NB4 (cell line): ENCODE results near the gene CEP170B.

Experiments used
- DNase-seq: peaks from one replicate; pipeline ENCODE4 v3.0.0; 2010; ENCODE audit warnings: low read depth
- H3K4me3 ChIP-seq: one replicate; pipeline ENCODE4 v1.5.1; 2011; ENCODE audit warnings: mild to moderate bottlenecking, low read depth, low read length, moderate library complexity
- MYC ChIP-seq: IDR thresholded peaks from 2 replicates; pipeline ENCODE4 v1.6.1; 2011; ENCODE audit warnings: low read depth, low read length
- POLR2A ChIP-seq: IDR thresholded peaks from 2 replicates; pipeline ENCODE4 v1.6.1; 2011; ENCODE audit warnings: mild to moderate bottlenecking; ENCODE audit not compliant: insufficient read length; ENCODE audit errors: extremely low read depth
- TF ChIP-seq, protein P1 (sequence below): IDR thresholded peaks from 2 replicates; pipeline ENCODE4 v1.6.1; 2011; ENCODE audit warnings: low read depth, low read length
- TF ChIP-seq, protein P2 (sequence below): IDR thresholded peaks from one replicate; pipeline ENCODE4 v1.5.1; 2012; ENCODE audit warnings: low read depth, low read length

CEP170B gene

DNA sequence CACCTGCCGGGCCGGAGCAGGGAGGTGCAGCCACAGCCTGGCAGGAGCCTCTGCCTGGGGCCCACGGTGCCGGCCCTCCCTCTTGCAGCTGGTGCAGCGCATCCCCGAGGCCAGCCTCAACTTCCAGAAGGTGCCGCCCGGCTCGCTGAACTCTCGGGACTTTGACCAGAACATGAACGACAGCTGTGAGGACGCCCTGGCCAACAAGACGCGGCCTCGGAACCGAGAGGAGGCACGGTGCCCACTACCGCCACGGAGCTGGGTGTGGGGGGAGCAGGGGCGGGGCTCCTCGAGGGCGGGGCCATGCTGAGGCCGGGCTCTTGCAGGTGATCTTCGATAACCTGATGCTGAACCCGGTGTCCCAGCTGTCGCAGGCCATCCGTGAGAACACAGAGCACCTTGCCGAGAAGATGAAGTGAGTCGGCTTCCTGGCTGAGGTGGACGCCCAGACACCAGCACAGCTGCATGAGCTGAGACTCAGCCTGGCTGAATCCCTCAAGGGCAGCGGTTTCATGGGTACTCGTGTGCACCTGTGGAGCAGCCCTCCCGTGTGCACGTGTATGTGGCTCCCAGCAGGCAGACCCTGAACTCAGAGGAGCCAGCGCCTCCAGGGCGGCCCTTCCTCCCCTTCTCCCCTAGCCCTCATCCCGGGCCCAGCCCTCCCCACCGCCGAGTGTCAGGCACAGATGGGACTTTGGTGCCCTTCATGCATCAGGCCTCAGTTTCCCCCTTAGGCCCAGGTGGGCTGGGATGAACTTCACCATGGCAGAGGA lies 28.6 kb downstream of the CEP170B start:
- TF ChIP-seq, protein P1, sequence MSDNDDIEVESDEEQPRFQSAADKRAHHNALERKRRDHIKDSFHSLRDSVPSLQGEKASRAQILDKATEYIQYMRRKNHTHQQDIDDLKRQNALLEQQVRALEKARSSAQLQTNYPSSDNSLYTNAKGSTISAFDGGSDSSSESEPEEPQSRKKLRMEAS = no peak
- TF ChIP-seq, protein P2, sequence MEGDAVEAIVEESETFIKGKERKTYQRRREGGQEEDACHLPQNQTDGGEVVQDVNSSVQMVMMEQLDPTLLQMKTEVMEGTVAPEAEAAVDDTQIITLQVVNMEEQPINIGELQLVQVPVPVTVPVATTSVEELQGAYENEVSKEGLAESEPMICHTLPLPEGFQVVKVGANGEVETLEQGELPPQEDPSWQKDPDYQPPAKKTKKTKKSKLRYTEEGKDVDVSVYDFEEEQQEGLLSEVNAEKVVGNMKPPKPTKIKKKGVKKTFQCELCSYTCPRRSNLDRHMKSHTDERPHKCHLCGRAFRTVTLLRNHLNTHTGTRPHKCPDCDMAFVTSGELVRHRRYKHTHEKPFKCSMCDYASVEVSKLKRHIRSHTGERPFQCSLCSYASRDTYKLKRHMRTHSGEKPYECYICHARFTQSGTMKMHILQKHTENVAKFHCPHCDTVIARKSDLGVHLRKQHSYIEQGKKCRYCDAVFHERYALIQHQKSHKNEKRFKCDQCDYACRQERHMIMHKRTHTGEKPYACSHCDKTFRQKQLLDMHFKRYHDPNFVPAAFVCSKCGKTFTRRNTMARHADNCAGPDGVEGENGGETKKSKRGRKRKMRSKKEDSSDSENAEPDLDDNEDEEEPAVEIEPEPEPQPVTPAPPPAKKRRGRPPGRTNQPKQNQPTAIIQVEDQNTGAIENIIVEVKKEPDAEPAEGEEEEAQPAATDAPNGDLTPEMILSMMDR = no peak
- TF ChIP-seq POLR2A = no peak
- TF ChIP-seq MYC = no peak
- H3K4me3 ChIP-seq = no peak overlapping the region
- peak; percentile 2 for DNase-seq

DNA sequence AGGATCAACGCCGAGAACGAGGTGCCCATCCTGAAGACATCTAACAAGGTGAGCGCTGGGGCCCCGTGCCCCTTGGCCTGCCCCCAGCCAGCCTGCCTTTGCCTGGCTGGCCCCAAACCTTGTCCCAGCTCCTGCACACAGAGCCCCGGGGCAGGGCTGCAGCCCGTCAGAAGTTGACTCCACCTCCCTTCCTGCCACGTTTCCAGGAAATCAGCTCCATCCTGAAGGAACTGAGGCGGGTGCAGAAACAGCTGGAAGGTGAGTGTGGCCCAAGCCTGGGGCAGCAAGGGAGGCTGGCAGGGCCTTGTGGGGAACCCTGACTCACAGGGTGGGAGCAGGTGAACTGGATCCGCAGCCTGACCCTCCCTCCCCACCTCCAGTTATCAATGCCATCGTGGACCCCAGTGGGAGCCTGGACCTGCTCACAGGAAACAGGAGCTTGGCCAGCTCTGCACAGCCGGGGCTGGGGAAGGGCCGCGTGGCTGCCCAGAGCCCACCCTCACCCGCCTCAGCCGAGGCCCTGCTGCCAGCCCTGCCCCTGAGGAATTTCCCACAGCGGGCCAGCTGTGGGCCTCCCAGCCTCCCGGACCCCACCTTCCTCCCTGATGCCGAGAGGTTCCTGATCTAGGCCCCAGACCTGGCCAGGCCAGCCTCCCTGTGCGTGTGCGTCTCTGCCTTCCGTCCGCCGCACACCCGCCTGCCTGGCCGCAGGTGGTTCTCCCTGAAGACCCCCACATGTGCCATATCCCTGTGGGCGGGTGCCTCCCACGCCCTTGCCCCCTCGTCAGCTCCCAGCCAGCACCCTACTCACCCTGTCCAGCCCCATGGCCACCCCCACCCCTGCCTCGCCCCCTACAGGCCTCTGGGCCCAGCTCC lies 29.5 kb downstream of the CEP170B start:
- H3K4me3 ChIP-seq = no peak overlapping the region
- no peak for DNase-seq
- TF ChIP-seq POLR2A (no peak), MYC (no peak)
- TF ChIP-seq, protein P1 = no peak
- TF ChIP-seq, protein P2 = no peak

DNA sequence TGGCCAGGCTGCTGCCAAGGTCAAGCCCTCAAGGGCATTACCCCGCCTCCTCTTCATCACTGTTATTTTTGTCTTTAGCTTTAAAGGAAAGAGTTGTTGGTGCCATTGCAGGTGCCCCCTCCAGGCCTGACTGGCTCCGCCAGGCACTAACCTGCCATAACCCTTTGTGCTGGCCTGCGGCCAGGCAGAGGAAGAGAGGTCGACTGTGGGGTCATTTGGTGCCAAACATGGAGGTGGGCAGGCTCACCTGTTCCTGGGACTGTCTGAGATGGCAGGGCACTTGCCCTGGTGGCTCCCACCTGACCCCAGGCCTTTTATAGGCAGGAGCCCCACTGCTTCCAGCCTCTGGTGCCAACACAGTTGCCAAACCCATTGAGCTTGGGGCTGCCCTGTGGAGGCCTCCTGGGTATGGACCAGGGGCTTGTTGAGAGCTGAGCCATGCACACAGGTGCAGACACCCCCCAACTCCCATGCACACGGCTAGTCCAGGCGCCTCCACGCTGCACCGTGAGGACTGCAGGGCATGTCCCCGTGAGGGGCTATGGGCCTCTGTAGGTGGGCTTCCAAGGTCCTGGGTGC lies 30.2 kb downstream of the CEP170B start:
- no peak for TF ChIP-seq POLR2A
- no peak for TF ChIP-seq MYC
- TF ChIP-seq, protein P1 = no peak
- TF ChIP-seq, protein P2 = no peak

DNA sequence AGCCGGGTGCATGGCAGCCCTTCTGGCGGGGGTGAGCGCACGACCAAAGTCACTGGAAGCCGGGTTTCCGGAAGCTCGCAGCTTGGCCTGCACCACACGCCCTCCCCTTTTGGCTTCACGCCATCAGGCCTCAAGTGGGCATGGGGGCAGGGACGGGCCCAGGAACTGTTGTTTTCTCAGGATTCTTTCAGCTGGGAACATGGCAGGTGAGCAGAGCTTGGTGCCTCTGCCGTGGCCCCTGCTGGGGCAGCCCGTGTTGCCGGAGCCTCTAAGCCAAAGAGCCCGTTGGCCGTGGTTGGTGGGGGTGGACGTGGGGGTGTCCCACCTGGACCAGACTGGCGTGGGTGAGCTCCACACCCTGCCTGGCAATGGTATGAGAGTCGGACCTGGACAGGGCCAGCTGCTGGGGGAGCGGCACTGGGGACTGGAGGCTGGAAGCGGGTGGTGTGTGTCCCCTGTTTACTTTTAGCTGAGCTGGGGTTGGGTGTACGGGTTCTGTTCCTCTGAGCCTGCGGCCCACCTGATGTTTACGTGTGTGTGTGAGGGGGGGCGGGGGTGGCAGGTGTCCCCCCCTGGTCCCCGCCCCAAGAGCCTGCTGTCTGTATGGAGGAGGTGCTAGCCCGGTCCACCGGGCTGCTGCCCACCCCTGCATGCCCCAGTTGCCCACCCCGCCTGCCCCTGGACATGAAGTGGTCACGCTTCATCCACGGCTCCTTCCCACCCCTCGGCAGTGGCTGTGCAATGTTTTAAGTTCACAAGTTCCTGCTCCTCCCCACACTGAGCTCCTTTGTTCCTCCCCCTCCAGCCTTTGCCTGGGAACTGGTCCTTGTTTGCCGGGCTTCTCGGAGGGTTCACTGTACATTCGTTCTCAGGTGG lies 31.0 kb downstream of the CEP170B start:
- H3K4me3 ChIP-seq = no peak overlapping the region
- peak; percentile 2 for DNase-seq
- no peak for TF ChIP-seq POLR2A
- no peak for TF ChIP-seq MYC
- TF ChIP-seq, protein P2 = no peak
- TF ChIP-seq, protein P1 = no peak

More for the DNA sequence above, 30.2 kb downstream of the CEP170B start:
- H3K4me3 ChIP-seq = no peak overlapping the region
- no peak for DNase-seq

DNA sequence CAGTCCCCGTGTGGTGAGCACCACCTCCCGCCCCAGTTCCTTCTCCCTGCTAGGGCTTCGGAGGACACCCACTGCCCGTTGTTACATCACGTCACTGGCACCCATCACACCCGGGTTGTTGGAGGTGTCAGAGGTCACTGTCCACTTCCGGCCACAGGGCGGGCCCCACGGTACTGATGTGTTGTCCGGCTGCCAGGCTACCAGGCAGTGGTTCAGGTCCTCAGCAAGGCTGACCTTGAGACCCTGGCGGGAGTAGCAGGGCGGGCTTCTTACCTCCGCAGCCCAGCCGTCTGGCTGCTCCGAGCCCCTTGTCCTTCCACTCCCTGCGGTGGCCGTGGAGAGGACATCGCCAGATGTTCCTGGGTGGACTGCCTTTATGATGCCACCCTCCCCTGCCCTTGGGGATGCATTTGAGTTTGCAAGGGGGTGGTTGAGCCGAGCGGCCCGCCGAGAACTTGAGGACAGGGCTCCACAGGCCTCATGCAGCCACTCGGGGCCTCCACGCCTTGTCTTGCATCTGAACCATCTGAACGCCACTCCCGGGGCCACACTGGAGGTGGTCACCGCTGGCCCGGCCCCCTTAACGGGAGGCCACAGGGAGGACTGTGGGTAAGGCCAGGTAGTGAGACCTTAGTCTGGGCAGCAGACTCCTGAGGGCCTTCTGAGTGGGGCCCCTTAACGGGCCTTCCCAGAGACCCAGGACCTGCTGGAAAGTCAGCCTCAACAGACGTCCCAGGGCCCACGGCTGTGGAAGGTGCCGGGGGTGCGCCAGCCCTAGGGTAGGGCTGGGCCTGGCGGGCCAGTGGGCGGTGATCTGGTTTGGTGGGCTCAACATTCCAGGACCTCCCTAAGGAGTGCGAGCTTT lies 32.5 kb downstream of the CEP170B start:
- no peak overlapping the region for H3K4me3 ChIP-seq
- no peak for DNase-seq
- TF ChIP-seq, protein P1 = no peak
- TF ChIP-seq MYC (no peak), POLR2A (no peak)
- TF ChIP-seq, protein P2 = no peak
